Endothelial cell of umbilical vein (primary cell): ENCODE measurements around the gene CFL2.
"Not testable (repeated sequence)": the region's sequence is repeated elsewhere in the genome, so short reads cannot be mapped to it uniquely, and the experiment has no call there.

Source experiments
- POLR2A ChIP-seq: IDR thresholded peaks from 2 replicates; pipeline ENCODE4 v1.6.1; 2012; ENCODE audit warnings: low read depth, mild to moderate bottlenecking, control low read depth, low read length
- POLR2AphosphoS5 ChIP-seq: IDR thresholded peaks from 2 replicates; pipeline ENCODE4 v1.6.1; 2012; ENCODE audit warnings: low read depth, mild to moderate bottlenecking, control low read depth, low read length, moderate library complexity; ENCODE audit not compliant: insufficient read depth
- TF ChIP-seq, protein P1 (sequence below), 2 donors: IDR thresholded peaks; 1 replicate in 1 of 2; 2 replicates in 1 of 2; pipeline ENCODE4 v1.5.1; 2011; ENCODE audit warnings: low read length in 2 of 2, mild to moderate bottlenecking in 2 of 2, moderate library complexity in 2 of 2, control low read depth in 1 of 2, inconsistent platforms in 1 of 2, low read depth in 1 of 2; ENCODE audit not compliant: insufficient read depth in 1 of 2; ENCODE audit errors: extremely low read depth in 1 of 2

- TF ChIP-seq POLR2A, POLR2AphosphoS5: not testable (repeated sequence)
- TF ChIP-seq, protein P1, sequence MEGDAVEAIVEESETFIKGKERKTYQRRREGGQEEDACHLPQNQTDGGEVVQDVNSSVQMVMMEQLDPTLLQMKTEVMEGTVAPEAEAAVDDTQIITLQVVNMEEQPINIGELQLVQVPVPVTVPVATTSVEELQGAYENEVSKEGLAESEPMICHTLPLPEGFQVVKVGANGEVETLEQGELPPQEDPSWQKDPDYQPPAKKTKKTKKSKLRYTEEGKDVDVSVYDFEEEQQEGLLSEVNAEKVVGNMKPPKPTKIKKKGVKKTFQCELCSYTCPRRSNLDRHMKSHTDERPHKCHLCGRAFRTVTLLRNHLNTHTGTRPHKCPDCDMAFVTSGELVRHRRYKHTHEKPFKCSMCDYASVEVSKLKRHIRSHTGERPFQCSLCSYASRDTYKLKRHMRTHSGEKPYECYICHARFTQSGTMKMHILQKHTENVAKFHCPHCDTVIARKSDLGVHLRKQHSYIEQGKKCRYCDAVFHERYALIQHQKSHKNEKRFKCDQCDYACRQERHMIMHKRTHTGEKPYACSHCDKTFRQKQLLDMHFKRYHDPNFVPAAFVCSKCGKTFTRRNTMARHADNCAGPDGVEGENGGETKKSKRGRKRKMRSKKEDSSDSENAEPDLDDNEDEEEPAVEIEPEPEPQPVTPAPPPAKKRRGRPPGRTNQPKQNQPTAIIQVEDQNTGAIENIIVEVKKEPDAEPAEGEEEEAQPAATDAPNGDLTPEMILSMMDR (IDR thresholded peaks at IDR 0.05; ENCODE audit: extremely low read depth in 1 of 2, insufficient read depth in 1 of 2, low read depth in 1 of 2, low read length in 2 of 2) = not testable (repeated sequence)
These were observed 20.2 kb downstream of the CFL2 start for GRCh38 chr14:34694216-34694615.
